Suprapubic skin (tissue), 4 donors: ENCODE results near the gene TMOD1. TPM values are rescaled to one million over a fixed set of nuclear protein-coding genes. Genes with fewer than 3 reads are reported as not detected.

Experiments used
- total RNA-seq, 4 donors: library from RNA; depleted of rRNA; stranded (reverse); fragments of >200 nt; gene quantifications; one replicate each; pipeline ENCODE4 v1.1.0, GENCODE V29; 2016

The TMOD1 gene
- total RNA-seq, 4 donors from 2014 or later, result 1.9 to 4.4 (median 4.0) TPM

Other genes starting within 250 kb of the TMOD1 start
- 1 to 10 TPM in 3 of 4 donors, under 1 TPM in 1; 0.91 to 5.2 (median 2.4) TPM for gene CCDC180, start 194.0 kb upstream of the TMOD1 start, total RNA-seq
- 10 to 100 TPM in 1 of 4 donors, 1 to 10 TPM in 3; 4.2 to 13.0 (median 8.3) TPM for gene TDRD7, start 89.6 kb upstream of the TMOD1 start, total RNA-seq
- gene TSTD2, start 131.7 kb downstream of the TMOD1 start, total RNA-seq, result 10 to 100 TPM in 3 of 4 donors, 1 to 10 TPM in 1; 9.6 to 17.2 (median 12.7) TPM
- 10 to 100 TPM; 13.6 to 43.9 (median 16.3) TPM for gene NCBP1, start 132.2 kb downstream of the TMOD1 start, total RNA-seq
- gene XPA, start 195.7 kb downstream of the TMOD1 start, total RNA-seq, result 10 to 100 TPM in 3 of 4 donors, 1 to 10 TPM in 1; 8.2 to 21.1 (median 15.0) TPM